SK-N-SH treated with all-trans-retinoic acid at 6 μM for 48 hours (cell line): ENCODE measurements around the gene KNDC1.

Experiments used
- CSDC2 ChIP-seq: fragments of 250-450 bp; sonication (Bioruptor Pico); IDR thresholded peaks from 2 replicates; pipeline ENCODE4 v1.5.0; 2020; ENCODE audit warnings: mild to moderate bottlenecking, moderate library complexity
- ESRRG ChIP-seq: fragments of 250-450 bp; sonication (Bioruptor Pico); IDR thresholded peaks from 2 replicates; pipeline ENCODE4 v1.6.1; 2021; ENCODE audit warnings: mild to moderate bottlenecking
- GLIS3 ChIP-seq: fragments of 250-450 bp; sonication (Bioruptor Pico); IDR thresholded peaks from 2 replicates; pipeline ENCODE4 v1.5.0; 2020; ENCODE audit warnings: mild to moderate bottlenecking, moderate library complexity
- TOX ChIP-seq: fragments of 250-450 bp; sonication (Bioruptor Pico); IDR thresholded peaks from 2 replicates; pipeline ENCODE4 v1.8.0; 2021; ENCODE audit warnings: mild to moderate bottlenecking, moderate library complexity, borderline replicate concordance
- ZFP3 ChIP-seq: fragments of 250-450 bp; sonication (Bioruptor Pico); IDR thresholded peaks from 2 replicates; pipeline ENCODE4 v1.5.0; 2020; ENCODE audit warnings: mild to moderate bottlenecking, moderate library complexity
- ZFP30 ChIP-seq: fragments of 450-650 bp; formaldehyde crosslinking; IDR thresholded peaks from 2 replicates; pipeline ENCODE4 v1.5.0; 2022; ENCODE audit warnings: mild to moderate bottlenecking, moderate library complexity
- ZNF8 ChIP-seq: fragments of 450-650 bp; formaldehyde crosslinking; IDR thresholded peaks from 2 replicates; pipeline ENCODE4 v1.5.0; 2020; ENCODE audit warnings: mild to moderate bottlenecking, moderate library complexity
- TF ChIP-seq, protein P1 (sequence below): fragments of 250-450 bp; sonication (Bioruptor Pico); IDR thresholded peaks from 2 replicates; pipeline ENCODE4 v1.5.1; 2021; ENCODE audit warnings: mild to moderate bottlenecking, moderate library complexity
- TF ChIP-seq, protein P2 (sequence below): fragments of 250-450 bp; sonication (Bioruptor Pico); IDR thresholded peaks from 2 replicates; pipeline ENCODE4 v1.8.0; 2020; ENCODE audit warnings: mild to moderate bottlenecking, moderate library complexity, borderline replicate concordance

- no peak for TF ChIP-seq ZFP3 (CRISPR knock-in tag)
- TF ChIP-seq CSDC2 (CRISPR knock-in tag) = no peak
- no peak for TF ChIP-seq ZNF8 (CRISPR knock-in tag)
- TF ChIP-seq ZFP30 = no peak
- TF ChIP-seq ESRRG (CRISPR knock-in tag) = no peak
- no peak for TF ChIP-seq TOX (CRISPR knock-in tag)
- TF ChIP-seq, protein P1, sequence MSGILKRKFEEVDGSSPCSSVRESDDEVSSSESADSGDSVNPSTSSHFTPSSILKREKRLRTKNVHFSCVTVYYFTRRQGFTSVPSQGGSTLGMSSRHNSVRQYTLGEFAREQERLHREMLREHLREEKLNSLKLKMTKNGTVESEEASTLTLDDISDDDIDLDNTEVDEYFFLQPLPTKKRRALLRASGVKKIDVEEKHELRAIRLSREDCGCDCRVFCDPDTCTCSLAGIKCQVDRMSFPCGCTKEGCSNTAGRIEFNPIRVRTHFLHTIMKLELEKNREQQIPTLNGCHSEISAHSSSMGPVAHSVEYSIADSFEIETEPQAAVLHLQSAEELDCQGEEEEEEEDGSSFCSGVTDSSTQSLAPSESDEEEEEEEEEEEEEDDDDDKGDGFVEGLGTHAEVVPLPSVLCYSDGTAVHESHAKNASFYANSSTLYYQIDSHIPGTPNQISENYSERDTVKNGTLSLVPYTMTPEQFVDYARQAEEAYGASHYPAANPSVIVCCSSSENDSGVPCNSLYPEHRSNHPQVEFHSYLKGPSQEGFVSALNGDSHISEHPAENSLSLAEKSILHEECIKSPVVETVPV = no peak
- TF ChIP-seq GLIS3 = no peak
- TF ChIP-seq, protein P2, sequence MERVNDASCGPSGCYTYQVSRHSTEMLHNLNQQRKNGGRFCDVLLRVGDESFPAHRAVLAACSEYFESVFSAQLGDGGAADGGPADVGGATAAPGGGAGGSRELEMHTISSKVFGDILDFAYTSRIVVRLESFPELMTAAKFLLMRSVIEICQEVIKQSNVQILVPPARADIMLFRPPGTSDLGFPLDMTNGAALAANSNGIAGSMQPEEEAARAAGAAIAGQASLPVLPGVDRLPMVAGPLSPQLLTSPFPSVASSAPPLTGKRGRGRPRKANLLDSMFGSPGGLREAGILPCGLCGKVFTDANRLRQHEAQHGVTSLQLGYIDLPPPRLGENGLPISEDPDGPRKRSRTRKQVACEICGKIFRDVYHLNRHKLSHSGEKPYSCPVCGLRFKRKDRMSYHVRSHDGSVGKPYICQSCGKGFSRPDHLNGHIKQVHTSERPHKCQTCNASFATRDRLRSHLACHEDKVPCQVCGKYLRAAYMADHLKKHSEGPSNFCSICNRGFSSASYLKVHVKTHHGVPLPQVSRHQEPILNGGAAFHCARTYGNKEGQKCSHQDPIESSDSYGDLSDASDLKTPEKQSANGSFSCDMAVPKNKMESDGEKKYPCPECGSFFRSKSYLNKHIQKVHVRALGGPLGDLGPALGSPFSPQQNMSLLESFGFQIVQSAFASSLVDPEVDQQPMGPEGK (CRISPR knock-in tag) = no peak
Measured at GRCh38 chr10:133110609-133111275, 49.3 kb upstream of the KNDC1 start.
